ENCODE results near the gene STRAP.
"Not testable (repeated sequence)": the region's sequence is repeated elsewhere in the genome, so short reads cannot be mapped to it uniquely, and the experiment has no call there.

STRAP gene

GRCh38 chr12:15873556-15873955, 8.6 kb upstream of the STRAP start:
- DNase-seq (ENCODE audit: low read depth, low spot score), result no peak

GRCh38 chr12:15874556-15875145, 7.5 kb upstream of the STRAP start:
- not testable (repeated sequence) for DNase-seq (ENCODE audit: low read depth, low spot score)

- no peak for DNase-seq (ENCODE audit: low read depth, low spot score)
Measured at GRCh38 chr12:15875863-15876262, 6.3 kb upstream of the STRAP start.

- no peak for DNase-seq (ENCODE audit: low read depth, low spot score)
Measured at GRCh38 chr12:15879413-15879812, 2.8 kb upstream of the STRAP start.

- DNase-seq (ENCODE audit: low read depth, low spot score), result no peak
Measured at GRCh38 chr12:15880721-15881120, 1.5 kb upstream of the STRAP start.

GRCh38 chr12:15883536-15883935, 1.3 kb downstream of the STRAP start:
- DNase-seq (ENCODE audit: low read depth, low spot score), result no peak

GRCh38 chr12:15886372-15887042, 4.3 kb downstream of the STRAP start:
- no peak for DNase-seq (ENCODE audit: low read depth, low spot score)

- no peak for DNase-seq (ENCODE audit: low read depth, low spot score)
Measured at GRCh38 chr12:15887043-15887817, 5.0 kb downstream of the STRAP start.

- no peak for DNase-seq (ENCODE audit: low read depth, low spot score)
Measured at GRCh38 chr12:15892645-15893259, 10.6 kb downstream of the STRAP start.

- DNase-seq (ENCODE audit: low read depth, low spot score), result no peak
Measured at GRCh38 chr12:15893260-15893659, 11.1 kb downstream of the STRAP start.

- no peak for DNase-seq (ENCODE audit: low read depth, low spot score)
Measured at GRCh38 chr12:15896867-15897266, 14.7 kb downstream of the STRAP start.

- DNase-seq (ENCODE audit: low read depth, low spot score), result no peak
Measured at GRCh38 chr12:15897433-15897832, 15.2 kb downstream of the STRAP start.

- no peak for DNase-seq (ENCODE audit: low read depth, low spot score)
Measured at GRCh38 chr12:15899282-15899870, 17.2 kb downstream of the STRAP start.

- DNase-seq (ENCODE audit: low read depth, low spot score), result no peak
Measured at GRCh38 chr12:15904378-15904920, 22.3 kb downstream of the STRAP start.

GRCh38 chr12:15910468-15910863, 28.3 kb downstream of the STRAP start:
- no peak for DNase-seq (ENCODE audit: low read depth, low spot score)

- peak; percentile 31 for DNase-seq (ENCODE audit: low read depth, low spot score)
Measured at GRCh38 chr12:15910864-15911721, 28.9 kb downstream of the STRAP start, which contains the start of gene DERA. Gene DERA (plus strand): TSS chr12:15911332. CDS start chr12:15911384, 52 bp downstream.

GRCh38 chr12:15911931-15912330, 29.7 kb downstream of the STRAP start:
- DNase-seq (ENCODE audit: low read depth, low spot score), result not testable (repeated sequence)

- not testable (repeated sequence) for DNase-seq (ENCODE audit: low read depth, low spot score)
Measured at GRCh38 chr12:15914131-15914530, 31.9 kb downstream of the STRAP start.

- DNase-seq (ENCODE audit: low read depth, low spot score), result no peak
Measured at GRCh38 chr12:15918066-15918465, 35.9 kb downstream of the STRAP start.

GRCh38 chr12:15919418-15919817, 37.2 kb downstream of the STRAP start:
- no peak for DNase-seq (ENCODE audit: low read depth, low spot score)

GRCh38 chr12:15924956-15925355, 42.8 kb downstream of the STRAP start:
- DNase-seq (ENCODE audit: low read depth, low spot score), result no peak

Data from smooth muscle cell of the brain vasculature (primary cell).